SIG-M5 treated with dmso at 0.1 percent for 504 hours (cell line): ENCODE results near the gene FBP1.
A peak's percentile ranks its signal among the peaks of the same experiment; 100 is the strongest.
"Not testable (repeated sequence)": the region's sequence is repeated elsewhere in the genome, so short reads cannot be mapped to it uniquely, and the experiment has no call there.

ENCODE experiments used
- DNase-seq: peaks from one replicate; lab custom pipeline; 2025; ENCODE audit not compliant: unreplicated experiment; lab: John Stamatoyannopoulos, UW

FBP1 gene

DNA sequence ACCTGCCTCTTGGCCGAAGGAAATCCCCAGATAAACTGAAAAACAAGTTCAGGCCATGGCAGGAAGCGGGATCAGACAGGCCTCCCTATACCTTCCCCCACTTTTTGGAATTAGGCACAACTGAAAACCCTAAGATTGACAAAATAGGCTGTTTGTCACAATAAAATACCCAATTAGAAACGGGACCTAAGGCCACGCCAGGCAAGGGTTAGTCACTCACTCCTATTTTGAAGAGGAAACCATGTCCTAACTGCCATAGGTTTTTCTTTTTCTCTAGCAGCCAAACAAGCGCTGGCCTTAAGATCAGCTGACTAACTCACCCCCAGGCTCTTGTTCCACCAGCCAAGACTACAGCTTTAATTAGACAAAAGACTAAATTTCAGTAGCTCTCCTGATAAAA is 57.6 kb downstream of the FBP1 start:
- no peak for DNase-seq

DNA sequence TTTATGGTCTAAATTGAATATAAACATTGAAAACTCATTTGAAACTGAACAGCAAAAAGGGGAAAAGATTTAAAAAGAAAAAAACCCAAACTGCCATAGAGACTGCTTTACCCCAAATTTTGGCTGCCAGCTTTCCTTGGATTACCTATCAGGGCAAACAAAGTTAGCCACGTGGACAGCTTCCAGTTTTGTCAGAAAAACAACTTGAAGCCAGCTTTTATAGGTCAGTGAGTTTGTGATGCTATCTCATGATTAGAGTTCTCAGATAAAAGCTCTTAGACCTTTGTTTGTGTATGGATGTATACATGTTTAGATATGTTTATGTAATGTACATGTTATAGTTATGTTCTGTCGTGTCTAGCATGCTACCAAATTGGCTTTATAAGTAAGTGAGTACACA is 61.7 kb downstream of the FBP1 start:
- DNase-seq: no peak

DNA sequence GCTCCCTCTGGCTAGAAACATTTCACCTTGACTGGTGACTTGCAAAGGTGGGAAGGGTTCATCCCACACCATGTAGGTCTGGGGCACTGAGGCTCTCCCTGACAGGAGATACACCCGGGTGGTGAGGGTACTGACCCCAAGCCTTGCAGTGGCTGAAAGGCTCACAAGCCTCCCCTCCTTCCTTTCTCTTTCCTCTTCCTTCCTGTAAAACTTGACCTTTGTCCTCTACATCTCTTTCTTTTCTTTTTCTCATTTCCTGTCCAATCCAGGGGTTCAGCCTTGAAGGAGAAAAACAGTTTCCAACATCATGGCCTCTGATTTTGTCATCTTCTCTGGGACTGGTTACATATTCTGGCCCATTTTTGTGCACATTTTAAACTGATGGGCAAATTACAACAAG is 62.3 kb downstream of the FBP1 start:
- DNase-seq: no peak

DNA sequence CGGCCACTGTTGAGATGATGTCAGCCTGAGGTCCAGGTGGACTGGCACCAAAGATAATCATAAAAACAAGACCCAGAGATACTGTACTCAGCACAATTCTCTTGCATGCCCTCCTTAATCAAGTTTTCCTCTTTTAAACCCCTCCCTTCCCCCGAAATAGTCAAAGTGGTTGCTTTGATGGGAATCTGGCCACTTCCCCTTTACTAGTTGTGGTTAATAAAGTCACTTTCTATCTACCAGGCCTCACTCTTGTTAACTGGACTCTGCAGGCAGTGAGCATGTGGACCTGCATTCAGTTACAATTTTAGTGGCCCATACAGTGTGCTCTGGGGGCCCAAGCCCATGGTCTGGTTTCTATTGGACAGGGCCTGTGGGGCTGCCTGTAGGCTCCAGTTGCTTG is 63.2 kb downstream of the FBP1 start:
- no peak for DNase-seq

DNA sequence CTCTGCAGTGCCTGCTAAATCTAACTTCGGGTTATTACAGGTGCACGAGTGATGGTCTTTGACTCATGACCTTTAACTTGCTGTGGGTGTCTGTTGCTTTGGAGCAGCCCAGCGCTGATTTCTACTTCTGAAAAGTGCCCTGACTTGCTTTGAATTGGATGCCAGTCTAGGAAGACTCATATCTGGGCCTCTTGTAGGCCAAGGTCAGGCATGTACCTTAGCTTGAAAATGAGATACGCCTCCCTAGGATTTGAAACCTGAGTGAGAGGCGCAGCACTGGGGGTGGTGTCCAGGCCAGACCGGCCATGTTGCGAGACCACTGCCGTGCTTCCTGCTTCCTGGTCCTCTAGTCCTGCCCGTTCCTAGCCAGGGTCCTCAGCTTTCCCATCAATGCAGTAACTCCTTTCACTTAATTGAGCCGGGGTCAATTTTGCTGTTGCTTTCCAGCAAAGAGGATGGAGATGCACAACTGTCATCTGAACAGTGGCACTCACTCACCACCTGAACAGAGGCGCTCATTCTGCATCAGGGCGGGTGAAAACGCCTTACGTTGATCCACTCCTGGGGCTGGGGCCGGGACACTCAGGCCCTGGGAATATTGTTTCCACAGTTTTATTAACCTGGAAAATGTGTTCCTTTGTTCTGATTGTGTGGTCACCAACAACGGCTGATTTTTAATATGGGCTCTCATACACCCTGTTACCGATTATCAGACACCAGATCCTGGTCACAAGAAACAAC is 70.2 kb downstream of the FBP1 start:
- no peak for DNase-seq

DNA sequence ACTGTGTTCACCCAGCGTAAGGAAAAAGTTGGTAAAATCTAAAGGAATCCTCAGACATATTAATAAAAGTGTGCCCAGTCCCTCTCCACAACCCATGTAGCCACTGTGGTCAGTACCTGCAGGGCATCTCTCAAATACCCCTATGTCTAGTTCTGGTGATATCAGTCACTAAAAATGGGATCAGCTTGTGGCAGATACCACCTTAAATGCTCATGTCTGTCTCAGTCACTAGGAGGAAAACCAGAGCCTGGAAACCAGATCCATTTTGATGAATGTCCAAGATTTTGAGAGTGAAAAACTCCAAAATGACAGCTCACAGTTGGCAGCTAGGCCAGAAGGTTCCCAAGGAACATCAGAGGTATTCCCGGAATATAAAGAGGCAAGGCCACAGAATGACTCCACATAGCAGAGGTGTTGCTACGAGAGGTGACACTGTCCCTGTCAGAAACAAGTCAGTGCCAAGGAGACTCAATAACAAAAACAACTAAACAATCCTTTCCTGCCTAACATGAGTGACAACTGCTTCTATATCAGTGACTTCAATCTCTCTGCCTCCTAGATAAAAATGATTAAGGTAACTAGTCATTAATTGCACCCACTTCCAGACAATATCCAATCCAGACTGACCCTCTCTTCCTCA is 70.9 kb downstream of the FBP1 start:
- no peak for DNase-seq

DNA sequence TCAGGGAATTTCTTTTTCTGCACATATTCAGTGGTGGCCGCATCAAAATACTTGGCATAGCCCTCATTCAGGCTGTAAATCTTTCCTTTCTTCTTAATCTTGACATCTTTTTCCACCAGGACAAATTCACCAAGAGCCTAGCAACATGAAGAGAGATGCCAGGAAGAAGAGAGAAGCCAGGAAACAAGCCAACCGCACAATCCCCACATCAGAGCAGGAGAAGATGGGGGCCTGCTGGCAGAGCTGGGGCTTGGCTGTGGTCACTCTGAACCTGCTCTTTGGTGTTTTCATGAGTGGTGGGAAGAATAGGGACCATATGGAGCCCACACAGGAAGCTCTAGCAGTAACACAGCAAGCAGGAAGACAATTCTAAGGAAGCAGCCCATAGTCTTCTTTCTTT is 72.0 kb downstream of the FBP1 start:
- DNase-seq: no peak

DNA sequence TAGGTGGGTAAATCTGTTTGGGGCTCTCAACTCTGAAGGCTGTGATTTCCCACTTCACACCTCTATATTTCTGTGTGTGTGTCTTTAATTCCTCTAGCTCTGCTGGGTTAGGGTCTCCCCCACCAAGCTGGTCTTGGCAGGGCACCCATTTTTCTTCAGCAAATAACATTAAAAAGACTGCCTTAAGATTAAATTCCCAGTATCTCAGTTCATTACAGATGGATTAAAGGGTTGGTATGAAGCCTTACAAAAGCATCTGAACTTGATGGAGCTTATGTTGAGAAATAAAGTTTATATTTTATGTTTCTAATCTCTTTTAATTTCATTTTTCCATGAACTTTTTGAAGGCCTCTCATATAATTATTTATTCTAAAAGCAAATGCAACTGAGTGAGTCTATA is 72.8 kb downstream of the FBP1 start:
- DNase-seq: no peak

DNA sequence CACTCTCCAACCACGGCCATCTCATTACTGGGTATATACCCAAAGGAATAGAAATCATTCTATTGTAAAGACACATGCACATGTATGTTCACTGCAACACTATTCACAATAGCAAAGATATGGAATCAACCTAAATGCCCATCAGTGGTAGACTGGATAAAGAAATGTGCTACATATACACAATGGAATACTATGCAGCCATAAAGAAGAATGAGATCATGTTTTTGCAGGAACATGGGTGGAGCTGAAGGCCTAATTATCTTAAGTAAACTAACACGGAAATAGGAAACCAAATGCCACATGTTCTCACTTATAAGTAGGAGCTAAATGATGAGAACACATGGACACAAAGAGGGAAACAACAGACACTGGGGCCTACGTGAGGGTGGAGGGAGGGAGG is 75.0 kb downstream of the FBP1 start:
- not testable (repeated sequence) for DNase-seq

DNA sequence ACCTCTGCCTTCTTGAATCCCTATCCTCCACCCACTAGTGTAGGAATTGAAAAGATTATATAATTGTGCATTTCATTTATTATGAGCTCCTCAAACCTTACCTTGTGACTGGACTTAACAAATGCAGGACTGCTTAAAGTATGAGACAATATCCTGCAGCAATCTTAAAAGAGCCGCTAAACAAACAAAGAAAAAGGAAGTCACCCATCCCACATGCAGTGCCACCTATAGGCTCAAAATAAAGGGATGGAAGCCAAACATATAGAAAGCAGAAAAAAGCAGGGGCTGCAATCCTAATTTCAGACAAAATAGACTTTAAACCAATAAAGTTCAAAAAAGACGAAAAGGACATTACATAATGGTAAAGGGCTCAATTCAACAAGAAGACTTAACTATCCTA is 75.8 kb downstream of the FBP1 start:
- peak; percentile 49 for DNase-seq

DNA sequence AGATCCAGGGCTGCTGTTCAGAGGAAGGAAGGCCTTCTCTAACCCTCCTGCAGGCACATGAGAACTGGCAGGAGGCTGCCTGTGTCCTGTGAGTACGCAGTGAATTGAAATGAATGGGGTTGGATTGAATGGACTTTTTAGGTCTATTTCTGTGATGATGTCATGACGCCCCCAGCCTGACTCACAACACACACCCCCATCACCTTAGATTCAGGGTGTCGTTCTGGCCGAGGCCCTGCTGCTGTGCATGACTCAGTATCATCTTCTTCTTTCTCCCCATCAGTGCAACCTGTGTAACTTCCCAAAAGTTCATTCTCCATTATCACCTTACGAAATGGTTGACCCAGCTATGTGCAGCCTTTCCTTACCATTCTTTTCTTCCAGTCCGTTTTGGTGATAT is 79.1 kb downstream of the FBP1 start:
- DNase-seq: no peak

DNA sequence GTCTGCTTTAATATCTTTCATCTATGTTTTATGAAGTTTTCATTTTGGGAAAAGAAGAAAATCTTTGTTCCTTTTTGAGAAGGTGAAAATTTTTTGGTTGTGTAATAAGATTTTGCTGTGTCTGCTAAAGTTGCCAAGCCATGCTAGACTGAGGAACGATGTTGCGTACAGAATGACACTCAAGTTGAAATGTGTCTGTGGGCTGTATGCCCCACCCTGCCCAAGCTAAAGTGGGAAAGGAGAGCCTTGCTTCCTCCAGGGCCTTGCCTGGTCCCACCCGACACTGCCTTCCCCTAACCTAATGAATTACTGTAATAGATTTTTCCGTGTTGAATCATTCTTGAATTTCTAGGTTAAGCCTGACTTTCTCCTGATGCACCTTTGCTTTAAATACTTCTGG is 81.9 kb downstream of the FBP1 start:
- DNase-seq: no peak

DNA sequence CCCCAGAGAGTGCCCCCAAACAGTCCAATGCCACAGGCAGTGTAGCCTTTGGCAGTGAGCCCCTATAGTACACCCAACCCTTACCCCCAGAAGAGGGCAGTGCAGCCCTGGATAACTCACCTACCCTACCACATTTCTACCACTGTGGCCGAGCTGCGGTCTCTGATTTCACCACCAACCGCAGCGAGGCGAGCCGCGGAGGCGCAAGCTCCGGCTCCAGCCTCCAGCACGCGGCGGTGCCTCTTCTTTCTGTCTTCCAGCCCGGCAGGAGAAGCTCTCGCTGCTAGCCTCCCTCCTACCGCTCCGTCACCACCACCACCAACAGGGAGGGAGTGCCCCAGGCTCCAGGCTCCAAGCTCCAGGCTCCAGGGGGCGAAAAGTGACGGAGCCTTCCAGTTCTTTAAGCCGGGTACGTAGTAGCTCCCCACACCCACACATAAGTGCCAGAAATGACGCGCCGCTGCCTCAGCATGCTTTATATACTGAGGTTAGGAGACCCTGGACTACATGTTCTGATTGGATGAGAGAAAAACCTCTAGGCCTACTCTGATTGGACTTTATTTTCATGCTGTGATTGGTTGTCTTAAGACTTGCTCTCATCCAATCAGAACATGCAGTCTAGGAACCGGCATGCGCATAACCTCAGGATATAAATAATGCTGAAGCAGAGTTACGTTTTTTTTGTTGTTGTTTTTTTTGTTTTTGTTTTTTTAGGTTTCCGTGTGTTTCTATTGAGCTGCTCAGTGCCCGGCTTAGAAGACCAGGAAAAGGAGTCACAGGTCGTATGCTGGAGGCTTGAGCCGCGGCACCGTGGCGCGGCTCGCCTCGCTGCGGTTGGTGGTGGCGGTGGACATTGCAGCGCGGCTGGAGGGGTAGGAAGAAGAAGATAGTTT is 84.6 kb downstream of the FBP1 start, which contains the start of gene PCAT7:
Gene PCAT7, plus strand, starts transcription at position 645 of the 893 bp plus-strand sequence.
- DNase-seq: peak; percentile 69

DNA sequence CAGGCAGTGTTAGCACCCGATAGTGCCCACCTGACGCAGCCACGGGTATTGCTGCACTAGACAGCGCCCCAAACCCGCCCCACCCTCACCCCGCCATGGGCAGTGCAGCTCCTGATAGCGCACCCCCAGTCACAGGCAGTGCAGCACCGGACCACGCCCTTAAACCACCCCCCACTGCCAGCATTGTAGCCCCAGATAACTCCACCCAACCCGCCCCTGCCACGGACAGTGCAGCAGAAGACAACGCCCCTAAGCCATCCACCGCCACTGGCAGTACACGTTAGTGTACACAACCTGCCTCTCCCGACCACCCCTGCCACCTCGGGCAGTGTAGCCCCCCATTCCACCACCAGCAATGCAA is 85.3 kb downstream of the FBP1 start:
- DNase-seq: no peak
